ENCODE measurements around the gene STPG2.

DNA sequence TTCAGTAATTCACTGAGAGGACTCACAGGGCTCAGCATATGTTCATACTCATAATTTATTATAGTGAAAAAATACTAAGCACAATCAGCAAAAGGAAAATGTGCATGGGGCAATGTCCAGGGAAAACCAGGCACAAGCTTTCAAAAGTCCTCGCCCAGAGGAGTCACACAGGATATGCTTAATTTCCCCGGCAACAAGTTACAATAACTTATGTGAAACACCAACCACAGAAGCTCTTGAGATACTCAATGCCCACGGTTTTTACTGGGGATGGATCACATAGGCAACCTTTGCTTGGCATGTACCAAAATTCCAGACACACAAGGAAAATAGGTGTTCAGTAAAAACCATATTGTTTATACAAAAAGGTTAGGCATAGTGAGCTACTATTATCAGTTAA lies 38.5 kb upstream of the STPG2 start:
- TF ChIP-seq, protein P1, sequence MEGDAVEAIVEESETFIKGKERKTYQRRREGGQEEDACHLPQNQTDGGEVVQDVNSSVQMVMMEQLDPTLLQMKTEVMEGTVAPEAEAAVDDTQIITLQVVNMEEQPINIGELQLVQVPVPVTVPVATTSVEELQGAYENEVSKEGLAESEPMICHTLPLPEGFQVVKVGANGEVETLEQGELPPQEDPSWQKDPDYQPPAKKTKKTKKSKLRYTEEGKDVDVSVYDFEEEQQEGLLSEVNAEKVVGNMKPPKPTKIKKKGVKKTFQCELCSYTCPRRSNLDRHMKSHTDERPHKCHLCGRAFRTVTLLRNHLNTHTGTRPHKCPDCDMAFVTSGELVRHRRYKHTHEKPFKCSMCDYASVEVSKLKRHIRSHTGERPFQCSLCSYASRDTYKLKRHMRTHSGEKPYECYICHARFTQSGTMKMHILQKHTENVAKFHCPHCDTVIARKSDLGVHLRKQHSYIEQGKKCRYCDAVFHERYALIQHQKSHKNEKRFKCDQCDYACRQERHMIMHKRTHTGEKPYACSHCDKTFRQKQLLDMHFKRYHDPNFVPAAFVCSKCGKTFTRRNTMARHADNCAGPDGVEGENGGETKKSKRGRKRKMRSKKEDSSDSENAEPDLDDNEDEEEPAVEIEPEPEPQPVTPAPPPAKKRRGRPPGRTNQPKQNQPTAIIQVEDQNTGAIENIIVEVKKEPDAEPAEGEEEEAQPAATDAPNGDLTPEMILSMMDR (IDR thresholded peaks at IDR 0.05), result no peak
- TF ChIP-seq POLR2A (IDR thresholded peaks at IDR 0.05), result no peak
